A673 (cell line): Measurements from ENCODE around the gene CFAP92. TPM values are rescaled to one million over a fixed set of nuclear protein-coding genes. Genes with fewer than 3 reads are reported as not detected.

ENCODE experiments used
- BruUV-seq: library from RNA; stranded (reverse); fragments of 400-500 nt; replicated peaks from 2 replicates; lab custom pipeline; 2021; lab: Mats Ljungman, UMichigan
- CTCF ChIA-PET: fragments of 300-600 bp; sonication (Branson Sonifier 250); formaldehyde crosslinking; loops from one replicate; lab custom pipeline; 2022; ENCODE audit warnings: antibody characterized with exemption; lab: Charles Lee
- POLR2A ChIA-PET: fragments of 300-600 bp; sonication (Branson Sonifier 250); formaldehyde crosslinking; loops from one replicate; lab custom pipeline; 2022; ENCODE audit warnings: antibody characterized with exemption; ENCODE audit not compliant: low non-redundant PET; lab: Charles Lee
- DNase-seq: peaks from one replicate; pipeline ENCODE4 v3.0.0-alpha.2; 2015; ENCODE audit warnings: low spot score
- H3K27ac ChIP-seq: fragments of 200-600 bp; sonication (generic); 2 replicates; pipeline ENCODE4 v1.5.1; 2016; ENCODE audit warnings: mixed run types, low read depth, mild to moderate bottlenecking, mixed read lengths, antibody characterized with exemption, low read length; ENCODE audit not compliant: poor library complexity, severe bottlenecking
- H3K27me3 ChIP-seq: fragments of 200-600 bp; sonication (generic); replicated peaks from 2 replicates; pipeline ENCODE4 v1.6.1; 2017; ENCODE audit warnings: mixed run types, low read depth, mild to moderate bottlenecking, mixed read lengths, antibody characterized with exemption, low read length; ENCODE audit not compliant: insufficient read depth, poor library complexity
- H3K36me3 ChIP-seq: fragments of 200-600 bp; sonication (generic); 2 replicates; pipeline ENCODE4 v1.6.1; 2016; ENCODE audit warnings: mixed run types, mild to moderate bottlenecking, mixed read lengths, antibody characterized with exemption, low read length; ENCODE audit not compliant: insufficient read depth, poor library complexity, severe bottlenecking
- H3K4me1 ChIP-seq: fragments of 200-600 bp; sonication (generic); 2 replicates; pipeline ENCODE4 v1.6.1; 2017; ENCODE audit warnings: mixed run types, mild to moderate bottlenecking, mixed read lengths, antibody characterized with exemption, low read length; ENCODE audit not compliant: insufficient read depth, poor library complexity, severe bottlenecking
- H3K4me3 ChIP-seq: fragments of 200-600 bp; sonication (generic); 2 replicates; pipeline ENCODE4 v1.5.1; 2016; ENCODE audit warnings: low read depth, mixed run types, mild to moderate bottlenecking, mixed read lengths, low read length; ENCODE audit not compliant: poor library complexity, severe bottlenecking
- H3K9me3 ChIP-seq: fragments of 200-600 bp; sonication (generic); 2 replicates; pipeline ENCODE4 v1.6.1; 2016; ENCODE audit warnings: mixed run types, low read depth, mild to moderate bottlenecking, mixed read lengths, antibody characterized with exemption, low read length; ENCODE audit not compliant: poor library complexity, severe bottlenecking
- EZH2 ChIP-seq: fragments of 200-600 bp; sonication (generic); IDR thresholded peaks from 2 replicates; pipeline ENCODE4 v1.6.1; 2017; ENCODE audit warnings: borderline replicate concordance, low read depth, mild to moderate bottlenecking, mixed read lengths, antibody characterized with exemption, low read length; ENCODE audit not compliant: poor library complexity, severe bottlenecking
- intact Hi-C: fragments of 100-400 bp; cut with micrococcal nuclease; formaldehyde crosslinking; loops from one replicate; pipeline ENCODE4 v1.10.0; 2022; ENCODE audit not compliant: unreplicated experiment
- total RNA-seq: library from RNA; stranded (reverse); gene quantifications from 2 replicates; pipeline ENCODE4 v1.2.3, GENCODE V29; 2021
- TF ChIP-seq, protein P1 (sequence below): fragments of 300-800, 200-600 bp; sonication (generic); conservative IDR thresholded peaks from 2 replicates; pipeline ENCODE4 v1.5.1; 2017; ENCODE audit warnings: low read depth, mild to moderate bottlenecking, antibody characterized with exemption, low read length, moderate library complexity, mixed read lengths

CFAP92 gene
- total RNA-seq, 1 experiment from 2014 or later, result not detected

DNA sequence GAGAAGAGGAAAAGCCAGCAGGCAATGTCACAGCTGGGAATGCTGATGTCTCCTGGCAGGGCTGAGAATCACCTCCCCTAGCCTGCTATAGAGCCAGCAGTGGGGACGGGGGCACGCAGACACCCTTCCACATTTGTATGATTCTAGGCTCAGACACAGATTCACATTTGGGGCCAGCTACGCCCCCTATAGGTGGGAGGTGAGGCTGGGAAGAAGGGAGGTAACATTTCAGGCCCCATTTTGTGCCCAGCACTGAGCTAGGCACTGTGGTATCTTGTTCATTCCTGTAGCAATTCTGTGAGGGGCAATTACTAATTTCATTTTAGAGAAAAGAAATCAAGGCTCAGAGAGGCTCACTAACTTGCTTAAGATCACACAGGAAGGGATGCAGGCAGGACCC lies 130.3 kb downstream of the CFAP92 start:
- peaks cover 17% of the 10 kb centered on the region for H3K9me3 ChIP-seq
- H3K4me1 ChIP-seq, result peaks cover 4% of the 10 kb centered on the region
- CTCF ChIA-PET, result no interaction called here
- TF ChIP-seq, protein P1, sequence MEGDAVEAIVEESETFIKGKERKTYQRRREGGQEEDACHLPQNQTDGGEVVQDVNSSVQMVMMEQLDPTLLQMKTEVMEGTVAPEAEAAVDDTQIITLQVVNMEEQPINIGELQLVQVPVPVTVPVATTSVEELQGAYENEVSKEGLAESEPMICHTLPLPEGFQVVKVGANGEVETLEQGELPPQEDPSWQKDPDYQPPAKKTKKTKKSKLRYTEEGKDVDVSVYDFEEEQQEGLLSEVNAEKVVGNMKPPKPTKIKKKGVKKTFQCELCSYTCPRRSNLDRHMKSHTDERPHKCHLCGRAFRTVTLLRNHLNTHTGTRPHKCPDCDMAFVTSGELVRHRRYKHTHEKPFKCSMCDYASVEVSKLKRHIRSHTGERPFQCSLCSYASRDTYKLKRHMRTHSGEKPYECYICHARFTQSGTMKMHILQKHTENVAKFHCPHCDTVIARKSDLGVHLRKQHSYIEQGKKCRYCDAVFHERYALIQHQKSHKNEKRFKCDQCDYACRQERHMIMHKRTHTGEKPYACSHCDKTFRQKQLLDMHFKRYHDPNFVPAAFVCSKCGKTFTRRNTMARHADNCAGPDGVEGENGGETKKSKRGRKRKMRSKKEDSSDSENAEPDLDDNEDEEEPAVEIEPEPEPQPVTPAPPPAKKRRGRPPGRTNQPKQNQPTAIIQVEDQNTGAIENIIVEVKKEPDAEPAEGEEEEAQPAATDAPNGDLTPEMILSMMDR, result peak; percentile 48
- no peak for TF ChIP-seq EZH2
- POLR2A ChIA-PET, result no interaction called here
- DNase-seq, result no peak
- H3K36me3 ChIP-seq, result no peaks in the 10 kb centered on the region
- no peak overlapping the region for H3K4me3 ChIP-seq
- intact Hi-C loops, result no loop called here
- no TSS peak for BruUV-seq
- no peak overlapping the region for H3K27ac ChIP-seq
- H3K27me3 ChIP-seq, result no peaks in the 10 kb centered on the region

DNA sequence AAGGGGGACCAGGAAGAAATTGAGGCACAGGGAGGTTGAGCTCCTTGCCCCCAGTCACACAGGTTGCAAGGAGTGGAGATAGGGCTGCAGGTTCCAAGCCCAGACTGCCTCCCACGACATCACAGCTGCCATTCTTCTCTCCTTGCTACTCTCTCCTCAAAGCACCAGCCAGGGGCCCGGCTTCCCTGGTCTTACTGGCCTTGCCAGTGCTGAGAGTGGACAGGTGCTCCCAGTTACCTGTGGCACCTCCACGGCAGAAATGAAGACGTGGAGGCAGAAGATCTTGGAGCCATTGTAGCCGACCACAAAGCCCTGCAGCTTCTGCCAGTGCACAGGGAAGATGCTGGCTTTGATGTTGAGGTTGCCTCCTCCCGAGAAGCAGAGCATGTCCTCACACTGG lies 132.4 kb downstream of the CFAP92 start:
- H3K36me3 ChIP-seq, result no peaks in the 10 kb centered on the region
- peaks cover 20% of the 10 kb centered on the region for H3K9me3 ChIP-seq
- BruUV-seq, result no TSS peak
- no peak for DNase-seq
- H3K27ac ChIP-seq, result no peak overlapping the region
- peaks cover 4% of the 10 kb centered on the region for H3K4me1 ChIP-seq
- intact Hi-C loops, result no loop called here
- no peaks in the 10 kb centered on the region for H3K27me3 ChIP-seq
- ChIA-PET CTCF (no interaction called here), POLR2A (no interaction called here)
- H3K4me3 ChIP-seq, result no peak overlapping the region
- TF ChIP-seq EZH2, result no peak
- TF ChIP-seq, protein P1, result no peak

Other genes with a start within 250 kb of the CFAP92 start
- gene ACAD9, start 114.5 kb downstream of the CFAP92 start, total RNA-seq, result 54.5 and 54.9 TPM in 2 replicates
- gene EFCC1, start 7.2 kb upstream of the CFAP92 start, total RNA-seq, result not detected in 2 replicates
- gene GP9, start 66.7 kb upstream of the CFAP92 start, total RNA-seq, result not detected in 2 replicates
- 2.9 and 7.3 TPM in 2 replicates for gene RAB43, start 127.7 kb upstream of the CFAP92 start, total RNA-seq
- gene ISY1, start 167.0 kb upstream of the CFAP92 start, total RNA-seq, result 46.2 and 49.8 TPM in 2 replicates
- 396 and 438 TPM in 2 replicates for gene CNBP, start 189.8 kb upstream of the CFAP92 start, total RNA-seq